Medulla oblongata (tissue), 1 donor: Measurements from ENCODE around the gene PAOX.
A peak's percentile ranks its signal among the peaks of the same experiment; 100 is the strongest.

Source experiments
- DNase-seq: peaks from one replicate; pipeline ENCODE4 v3.0.0-alpha.2; 2015; ENCODE audit errors: extremely low spot score

Gene PAOX

GRCh38 chr10:133379152-133379800, at the start of gene PAOX:
PAOX (plus strand) TSS chr10:133379262; CDS start chr10:133379317, 55 bp downstream.
- DNase-seq = peak; percentile 79

DNA sequence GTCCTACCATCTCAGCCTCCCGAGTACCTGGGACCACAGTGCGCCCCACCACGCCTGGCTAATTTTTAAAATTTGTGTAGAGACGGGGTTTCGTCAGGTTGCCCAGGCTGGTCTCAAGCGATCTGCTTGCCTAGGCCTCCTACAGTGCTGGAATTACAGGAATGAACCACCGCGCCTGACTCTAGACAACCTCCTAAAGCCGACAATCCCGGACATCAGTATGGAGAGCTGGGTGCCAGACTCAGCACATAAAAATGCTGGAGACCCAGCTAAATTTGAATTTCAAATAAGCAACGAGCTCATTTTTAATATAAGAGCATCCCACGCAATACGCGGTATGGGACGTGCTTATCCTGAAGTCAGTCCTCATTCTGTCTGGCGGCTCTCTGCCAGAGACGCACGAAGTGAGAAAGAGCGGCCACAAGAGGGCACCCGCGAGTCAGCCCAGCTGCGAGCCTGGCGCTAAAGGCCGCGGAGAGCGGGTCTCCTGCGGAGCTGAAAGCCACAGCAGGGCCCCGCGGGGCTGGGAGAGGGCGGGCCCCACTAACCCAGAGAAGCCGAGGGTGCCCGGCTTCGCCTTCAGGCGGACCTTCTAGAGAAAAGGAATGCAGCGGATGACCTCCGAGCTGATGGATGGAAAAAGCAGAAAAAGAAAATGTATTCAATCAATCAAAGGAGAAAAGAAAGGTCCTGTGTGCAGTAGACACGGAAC, 49.4 kb upstream of the PAOX start:
- DNase-seq = peak; percentile 90

DNA sequence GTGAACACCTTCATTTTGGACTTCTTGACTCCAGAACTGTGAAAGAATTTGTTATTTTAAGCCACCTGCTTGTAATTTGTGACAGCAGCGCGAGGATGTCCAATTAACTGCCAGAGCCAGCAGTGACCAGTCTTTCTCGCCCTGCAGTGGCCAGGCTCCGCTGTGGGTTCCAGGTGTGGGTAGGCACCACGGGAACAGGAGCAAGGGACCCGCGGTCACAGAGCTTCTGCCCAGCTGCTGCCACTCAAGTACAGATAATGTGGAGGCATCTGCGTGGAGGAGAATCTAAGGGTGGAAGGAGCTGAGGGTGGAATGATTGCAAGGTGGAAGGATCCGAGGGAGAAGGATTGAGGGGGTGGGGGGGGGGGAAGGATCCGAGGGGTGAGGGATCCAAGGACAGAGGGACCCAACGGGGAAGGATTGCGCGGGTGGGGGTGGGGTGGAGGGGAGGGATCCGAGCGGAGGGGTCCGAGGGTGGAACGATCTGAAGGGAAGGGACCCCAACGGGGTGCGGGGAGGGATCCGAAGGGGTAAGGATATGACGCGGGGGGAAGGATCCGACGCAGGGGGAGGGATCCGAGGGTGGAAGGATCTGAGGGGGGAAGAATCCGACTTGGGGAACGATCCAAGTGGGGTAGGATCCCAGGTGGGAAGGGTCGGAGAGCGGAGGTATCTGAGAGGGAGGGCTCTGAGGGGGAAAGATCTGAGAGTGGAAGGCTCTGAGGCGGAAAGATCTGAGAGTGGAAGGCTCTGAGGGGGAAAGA, 45.9 kb upstream of the PAOX start:
- no peak for DNase-seq

- no peak for DNase-seq
These were observed 44.4 kb upstream of the PAOX start for GRCh38 chr10:133334503-133335245.

DNA sequence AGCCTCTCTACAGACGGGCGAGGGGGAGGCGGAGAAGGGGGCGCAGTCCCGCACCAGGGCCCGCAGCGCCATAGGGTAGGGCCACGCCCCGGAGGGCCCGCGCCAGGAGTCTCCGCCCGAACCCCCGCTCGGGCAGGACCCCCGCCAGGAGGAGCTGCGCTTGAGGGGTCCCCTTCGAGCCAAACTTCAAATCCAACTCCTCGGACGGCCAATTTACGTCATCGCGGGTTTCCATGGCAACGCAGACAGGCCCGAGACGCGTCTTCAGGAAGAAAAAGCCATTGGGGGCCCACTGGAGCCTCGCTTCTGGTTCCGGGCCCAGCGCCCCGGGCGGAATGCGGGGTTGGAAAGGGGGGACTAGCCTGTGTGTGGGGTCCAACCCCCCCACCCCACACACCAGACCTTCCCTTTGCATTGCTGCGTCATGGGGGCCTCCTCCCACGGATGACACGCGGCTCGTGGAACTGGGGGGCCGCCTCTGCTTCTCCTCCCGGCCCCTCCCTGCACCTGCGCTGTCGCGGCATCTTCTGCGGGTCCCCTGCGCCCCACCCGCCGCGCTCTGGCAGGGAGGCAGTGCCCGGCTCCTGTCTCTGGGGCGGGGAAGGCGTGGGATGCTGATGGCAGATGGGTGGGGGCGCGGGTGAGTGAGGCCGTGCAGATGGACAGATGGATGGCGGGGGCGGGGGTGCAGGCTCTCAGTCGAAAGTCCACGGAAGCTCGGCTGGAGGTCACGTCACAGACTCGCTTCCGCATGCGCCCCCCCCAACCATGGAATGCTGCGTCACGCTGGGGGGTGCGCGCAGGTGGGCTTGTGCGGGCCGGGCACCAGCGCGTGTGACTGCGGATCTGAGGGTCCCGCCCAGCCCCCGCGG, 43.6 kb upstream of the PAOX start:
- DNase-seq = no peak

DNA sequence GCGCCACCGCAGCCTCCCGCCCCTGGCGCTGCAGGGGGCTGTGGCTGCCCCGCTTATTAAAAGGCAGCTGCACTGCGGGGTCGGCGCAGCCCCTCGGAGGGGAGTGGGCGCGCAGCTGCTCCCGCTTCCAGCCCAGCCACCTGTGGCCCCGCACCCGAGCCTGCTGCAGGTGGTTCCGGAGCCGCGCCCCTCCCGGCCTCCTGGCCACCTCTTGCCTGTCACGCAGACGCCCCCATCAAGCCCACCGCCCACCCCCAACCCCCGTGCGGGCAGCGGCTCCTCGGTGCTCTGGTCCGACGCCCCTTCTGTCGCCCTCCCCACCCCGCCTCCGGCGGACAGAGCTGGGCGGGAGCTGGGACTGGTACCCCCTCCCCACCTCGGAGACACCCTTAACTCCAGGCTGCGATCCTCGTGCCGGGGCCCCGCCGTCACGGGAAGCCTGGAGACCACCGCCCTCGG, 42.9 kb upstream of the PAOX start:
- DNase-seq = no peak

DNA sequence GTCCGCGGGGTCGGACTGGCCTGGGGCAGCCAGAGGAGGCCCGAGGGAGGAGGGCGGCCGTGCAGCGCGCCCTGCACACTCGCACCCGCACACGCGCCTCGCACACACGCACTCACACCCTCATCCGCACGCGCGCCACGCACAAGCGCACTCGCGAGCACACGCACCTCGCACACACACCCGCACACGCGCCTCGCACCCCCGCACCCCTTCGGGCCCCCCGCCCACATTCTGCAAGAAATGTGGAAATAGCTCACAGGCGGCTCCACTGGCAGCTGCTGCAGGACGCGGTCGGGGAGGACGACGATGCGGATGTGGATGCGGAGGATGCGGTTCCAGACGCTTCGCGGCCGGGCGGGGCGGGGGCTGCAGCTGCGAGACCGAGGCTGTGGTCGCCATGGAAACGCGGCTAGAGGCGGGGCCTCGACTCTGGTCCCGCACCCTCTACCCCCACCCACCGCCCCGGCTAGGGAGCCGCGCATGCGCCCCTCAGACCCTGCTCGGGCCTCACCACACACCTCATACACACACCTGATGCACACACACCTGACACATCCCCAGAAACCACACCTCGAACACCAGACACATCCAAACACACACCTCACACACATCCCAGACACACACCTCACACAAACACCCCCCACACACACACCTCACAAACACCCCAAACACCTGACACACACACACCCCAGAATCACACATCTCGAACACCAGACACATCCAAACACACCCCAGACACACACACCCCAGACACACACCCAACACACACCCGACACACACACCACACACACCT, 42.3 kb upstream of the PAOX start, which contains the start of gene CALY:
CALY (minus strand) TSS at position 320 of the 793 bp plus-strand sequence. CDS start 7,907 bp downstream, outside the sequence.
- no peak for DNase-seq

- no peak for DNase-seq
These were observed 41.7 kb upstream of the PAOX start for GRCh38 chr10:133337370-133337725.

DNA sequence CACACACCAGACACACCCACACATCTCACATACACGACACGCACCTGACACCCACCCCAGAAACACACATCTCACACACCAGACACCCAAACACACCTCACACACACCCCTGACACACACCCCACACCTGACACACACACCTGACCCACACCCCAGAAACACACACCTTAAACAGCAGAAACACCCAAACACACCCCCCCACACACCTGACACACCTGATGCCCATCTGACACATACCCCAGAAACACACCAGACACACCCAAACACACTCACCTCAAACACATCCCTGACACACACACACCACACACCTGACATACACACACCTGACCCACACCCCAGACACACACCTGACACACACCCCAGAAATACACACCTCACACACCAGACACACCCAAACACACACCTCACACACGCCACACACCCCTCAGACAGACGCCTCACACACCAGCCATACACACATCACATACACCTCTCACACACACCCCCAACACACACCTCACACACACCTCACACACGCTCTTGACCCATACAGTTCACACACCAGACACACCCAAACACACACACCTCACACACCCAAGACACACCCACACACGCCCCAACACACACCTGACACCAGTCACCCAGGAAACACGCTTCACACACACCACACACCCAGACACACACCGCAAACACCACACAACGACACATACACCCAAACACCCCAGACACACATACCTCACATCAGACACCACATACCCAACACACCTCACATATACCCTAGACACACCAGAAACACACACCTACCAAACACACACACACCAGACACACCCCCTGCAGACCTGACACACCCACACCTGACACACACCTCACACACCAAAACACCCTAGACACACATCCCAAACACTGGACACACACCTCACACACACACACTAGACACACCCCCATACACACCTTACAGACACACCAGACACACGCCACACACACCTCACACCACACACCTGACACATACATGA, 40.7 kb upstream of the PAOX start:
- no peak for DNase-seq

- no peak for DNase-seq
These were observed 39.2 kb upstream of the PAOX start for GRCh38 chr10:133339708-133340380.

DNA sequence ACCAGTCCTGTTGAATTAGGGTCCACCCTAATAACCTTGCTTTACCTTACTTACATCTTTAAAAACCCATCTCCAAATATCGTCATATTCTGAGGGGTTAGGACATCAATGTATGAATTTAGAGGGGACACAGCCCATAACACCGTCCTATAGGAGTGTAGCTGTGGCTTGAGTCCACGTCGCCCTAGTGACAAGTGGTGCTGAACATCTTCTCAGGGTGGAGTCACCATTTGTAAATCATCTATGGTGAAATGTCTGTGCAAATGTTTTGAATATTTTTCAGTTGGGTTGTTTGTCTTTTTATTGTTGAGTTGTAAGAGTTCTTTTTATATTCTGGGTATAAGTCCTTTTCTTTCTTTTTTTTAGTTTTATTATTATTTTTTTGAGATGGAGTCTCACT, 37.1 kb upstream of the PAOX start:
- no peak for DNase-seq

DNA sequence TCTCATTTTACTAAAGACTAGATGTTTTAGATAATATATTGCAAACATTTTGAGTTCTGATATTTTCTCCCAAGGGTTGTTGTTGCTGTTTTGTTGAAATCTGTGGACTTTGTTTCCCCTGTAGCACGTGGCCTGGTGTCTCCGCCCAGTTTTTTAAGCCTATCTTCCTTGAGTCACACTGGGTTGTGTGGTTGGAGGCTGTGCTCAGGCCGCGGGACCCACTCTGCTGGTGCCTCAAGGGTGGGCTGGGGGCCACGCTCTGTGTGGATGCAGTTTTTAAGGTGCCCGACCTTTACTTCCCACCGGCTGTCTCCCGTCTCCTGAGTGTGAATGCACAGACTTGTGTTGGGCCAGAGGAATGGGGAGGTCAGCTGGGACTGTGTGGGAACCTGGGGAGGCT, 36.1 kb upstream of the PAOX start:
- DNase-seq = no peak

DNA sequence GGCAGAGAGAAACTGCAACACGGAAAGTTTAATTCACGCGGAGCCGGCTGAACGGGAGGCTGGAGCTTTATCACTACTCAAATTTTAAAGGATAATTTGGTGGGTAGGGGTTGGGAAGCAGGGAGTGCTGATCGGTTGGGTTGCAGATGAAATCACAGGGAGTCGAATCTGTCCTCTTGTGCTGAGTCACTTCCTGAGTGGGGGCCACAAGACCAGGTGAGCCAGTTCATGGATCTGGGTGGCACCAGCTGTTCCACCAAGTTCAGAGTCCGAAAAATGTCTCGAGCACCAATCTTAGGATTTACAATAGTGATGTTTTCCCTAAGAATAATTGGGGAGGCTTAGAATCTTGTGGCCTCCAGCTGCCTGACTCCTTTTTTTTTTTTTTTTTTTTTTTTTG, 35.5 kb upstream of the PAOX start:
- no peak for DNase-seq

- DNase-seq = no peak
These were observed 34.8 kb upstream of the PAOX start for GRCh38 chr10:133344236-133344635.

GRCh38 chr10:133346413-133346812, 32.6 kb upstream of the PAOX start:
- no peak for DNase-seq

- no peak for DNase-seq
These were observed 31.1 kb upstream of the PAOX start for GRCh38 chr10:133347710-133348517.

GRCh38 chr10:133349160-133349568, 29.9 kb upstream of the PAOX start:
- no peak for DNase-seq
